RPMI7951 (cell line): Measurements from ENCODE around the gene ZSWIM6. TPM values are rescaled to one million over a fixed set of nuclear protein-coding genes. Genes with fewer than 3 reads are reported as not detected.
"Not testable (repeated sequence)": the region's sequence is repeated elsewhere in the genome, so short reads cannot be mapped to it uniquely, and the experiment has no call there.

ENCODE experiments used
- DNase-seq: peaks from one replicate; pipeline ENCODE4 v3.0.0-alpha.2; 2012; ENCODE audit warnings: low read depth
- total RNA-seq: library from RNA; depleted of rRNA; stranded (reverse); fragments of >200 nt; shearing (Covaris generic); gene quantifications from 2 replicates; pipeline ENCODE4 v1.2.3, GENCODE V29; 2014

ZSWIM6 gene
- total RNA-seq, 1 experiment from 2014 or later = 5.0 TPM

GRCh38 chr5:61407706-61408270, 75.7 kb downstream of the ZSWIM6 start:
- DNase-seq = no peak

- peak; percentile 98 for DNase-seq
Measured at GRCh38 chr5:61408476-61409168, 76.6 kb downstream of the ZSWIM6 start.

DNA sequence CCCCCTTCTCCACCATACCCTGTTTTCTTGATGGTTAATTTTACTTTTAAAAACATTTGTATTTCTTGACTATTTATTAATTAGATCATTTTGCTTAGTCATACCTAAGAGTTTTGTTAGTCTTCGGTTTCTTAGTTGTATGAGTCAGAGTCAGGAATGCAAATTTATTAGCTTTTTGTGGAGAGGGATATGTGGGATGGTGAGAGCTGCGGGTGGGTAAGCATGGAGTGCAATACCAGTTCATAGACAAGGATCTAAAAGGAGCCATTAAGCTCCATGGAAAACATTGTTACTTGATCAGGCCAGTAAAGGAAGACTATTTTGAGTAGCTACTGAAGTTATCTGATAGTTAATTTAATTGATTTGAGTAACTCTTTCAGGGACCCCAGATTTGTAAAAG, 77.5 kb downstream of the ZSWIM6 start:
- DNase-seq = peak; percentile 87

- no peak for DNase-seq
Measured at GRCh38 chr5:61410811-61411210, 78.8 kb downstream of the ZSWIM6 start.

- no peak for DNase-seq
Measured at GRCh38 chr5:61412361-61412760, 80.3 kb downstream of the ZSWIM6 start.

DNA sequence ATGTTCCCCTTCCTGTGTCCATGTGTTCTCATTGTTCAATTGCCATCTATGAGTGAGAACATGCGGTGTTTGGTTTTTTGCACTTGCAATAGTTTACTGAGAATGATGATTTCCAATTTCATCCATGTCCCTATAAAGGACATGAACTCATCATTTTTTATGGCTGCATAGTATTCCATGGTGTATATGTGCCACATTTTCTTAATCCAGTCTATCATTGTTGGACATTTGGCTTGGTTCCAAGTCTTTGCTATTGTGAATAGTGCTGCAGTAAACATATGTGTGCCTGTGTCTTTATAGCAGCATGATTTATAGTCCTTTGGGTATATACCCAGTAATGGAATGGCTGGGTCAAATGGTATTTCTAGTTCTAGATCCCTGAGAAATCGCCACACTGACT, 81.1 kb downstream of the ZSWIM6 start:
- DNase-seq = not testable (repeated sequence)

DNA sequence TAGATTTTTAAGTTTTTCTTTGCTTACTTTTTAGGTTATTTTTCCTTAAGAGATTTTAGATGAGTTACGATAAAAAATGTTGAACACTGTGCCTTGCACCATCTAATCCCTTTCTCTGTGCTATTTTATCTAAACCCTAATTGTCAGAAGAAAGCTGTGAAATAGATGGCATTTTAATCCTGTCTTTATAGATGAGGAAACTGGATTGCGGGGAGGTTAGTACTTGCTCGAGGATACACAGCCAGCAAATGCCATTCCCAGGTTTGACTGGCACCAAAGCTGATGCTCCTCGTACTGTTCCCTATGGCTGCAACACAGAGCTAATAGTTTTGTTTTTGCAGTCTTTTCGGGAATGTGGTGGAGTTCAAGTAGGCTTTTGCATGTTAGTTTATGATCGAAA, 82.7 kb downstream of the ZSWIM6 start:
- DNase-seq = no peak

DNA sequence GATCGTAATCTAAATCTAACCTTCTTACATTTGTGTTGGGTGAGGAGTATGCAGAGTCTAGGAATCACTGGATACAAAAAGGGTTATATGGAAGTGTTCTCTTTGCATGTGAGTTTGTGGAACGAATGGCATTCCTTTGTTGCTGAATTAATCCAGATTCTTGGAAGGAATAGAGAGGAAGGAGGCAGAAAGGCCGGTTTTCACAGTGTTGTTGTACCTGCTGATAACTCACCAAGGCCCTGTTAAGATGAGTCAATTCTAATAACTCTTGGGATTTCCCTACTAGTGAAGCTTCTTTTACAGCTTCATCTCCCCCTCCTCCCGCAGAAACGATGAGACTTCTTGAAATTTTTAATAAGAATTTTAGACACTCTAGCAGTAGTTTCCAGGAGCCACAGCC, 84.0 kb downstream of the ZSWIM6 start:
- DNase-seq = no peak

GRCh38 chr5:61416420-61416819, 84.4 kb downstream of the ZSWIM6 start:
- DNase-seq = no peak

GRCh38 chr5:61417340-61417739, 85.3 kb downstream of the ZSWIM6 start:
- DNase-seq = no peak

- no peak for DNase-seq
Measured at GRCh38 chr5:61417851-61418250, 85.8 kb downstream of the ZSWIM6 start.

DNA sequence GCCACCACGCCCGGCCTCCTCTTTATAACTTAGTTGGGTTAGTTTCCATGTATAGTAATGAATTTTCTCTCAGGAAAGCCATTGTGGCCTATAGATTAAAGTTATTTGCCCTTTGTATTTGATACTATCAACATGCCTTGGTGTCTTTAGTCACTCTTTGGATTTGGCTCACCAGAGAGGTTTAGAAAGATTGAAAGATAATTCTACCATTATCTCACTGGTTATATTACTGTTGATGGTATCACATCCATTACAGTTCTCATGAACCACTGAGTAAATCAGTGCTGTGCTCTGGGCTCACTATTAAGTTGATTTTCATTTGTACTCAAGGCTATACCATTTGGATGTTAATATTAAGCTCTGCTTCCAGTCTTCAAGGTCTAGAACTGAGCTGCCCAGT, 87.0 kb downstream of the ZSWIM6 start:
- DNase-seq = no peak

DNA sequence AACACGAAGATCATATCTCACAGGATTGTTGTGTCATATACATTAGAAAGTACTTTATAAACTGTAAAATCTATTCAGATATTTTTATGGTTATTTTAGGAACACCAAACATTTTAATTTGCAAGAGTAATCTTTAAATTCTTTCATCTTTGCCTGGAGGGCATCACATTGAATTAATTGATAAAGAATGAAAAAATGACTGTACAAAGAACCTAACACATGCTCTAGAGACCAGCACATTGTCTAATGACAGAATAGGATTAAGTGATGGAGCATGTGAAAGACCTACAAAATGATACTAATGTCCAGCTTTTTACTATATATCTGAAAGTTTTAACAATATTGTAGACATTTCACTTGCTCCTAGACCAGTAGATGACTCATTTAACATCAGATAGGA, 88.0 kb downstream of the ZSWIM6 start:
- DNase-seq = no peak

DNA sequence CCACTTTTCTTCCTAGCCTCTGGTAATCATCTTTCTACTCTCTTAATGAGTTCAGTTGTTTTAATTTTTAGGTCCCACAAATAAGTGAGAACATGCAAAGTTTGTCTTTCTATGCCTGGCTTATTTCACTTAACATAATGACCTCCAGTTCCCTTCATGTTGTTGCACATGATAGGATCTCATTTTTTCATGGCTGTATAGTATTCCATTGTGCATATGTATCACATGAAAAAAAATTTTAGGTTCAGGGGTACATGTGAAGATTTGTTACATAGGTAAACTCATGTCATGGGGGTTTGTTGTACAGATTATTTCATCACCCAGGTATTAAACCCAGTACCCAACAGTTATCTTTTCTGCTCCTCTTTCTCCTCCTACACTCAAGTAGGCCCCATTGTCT, 89.2 kb downstream of the ZSWIM6 start:
- not testable (repeated sequence) for DNase-seq

DNA sequence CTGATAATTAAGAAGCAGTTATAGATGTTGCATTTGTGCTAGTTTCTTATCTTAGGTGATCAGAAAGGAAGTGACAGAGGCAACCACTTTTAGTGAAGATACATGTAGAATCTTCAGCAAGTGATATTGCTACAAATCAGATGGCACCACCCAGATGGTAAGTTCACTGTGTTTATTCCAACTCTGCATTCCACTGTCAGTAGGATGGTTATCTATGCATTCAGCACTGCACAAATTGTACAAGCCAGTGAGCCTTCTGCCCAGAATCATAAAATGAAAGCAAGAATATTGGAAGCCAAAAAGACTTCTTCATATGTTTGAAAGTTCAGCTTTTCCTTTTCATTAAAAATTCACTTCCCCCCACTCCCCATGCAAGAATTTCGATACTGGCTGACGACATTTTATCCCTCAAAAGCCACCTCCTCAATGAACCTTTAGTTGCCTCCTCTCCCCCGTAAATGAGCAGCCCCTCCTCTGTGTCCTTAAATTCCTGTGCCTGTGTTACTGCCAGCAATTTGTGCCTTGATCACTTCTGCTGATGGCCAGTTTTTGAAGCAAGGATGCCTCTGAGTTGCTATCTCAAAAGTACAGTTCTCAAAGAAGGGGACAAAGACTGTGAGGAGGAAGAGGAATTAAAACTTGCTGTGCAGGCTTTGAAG, 91.6 kb downstream of the ZSWIM6 start:
- no peak for DNase-seq

DNA sequence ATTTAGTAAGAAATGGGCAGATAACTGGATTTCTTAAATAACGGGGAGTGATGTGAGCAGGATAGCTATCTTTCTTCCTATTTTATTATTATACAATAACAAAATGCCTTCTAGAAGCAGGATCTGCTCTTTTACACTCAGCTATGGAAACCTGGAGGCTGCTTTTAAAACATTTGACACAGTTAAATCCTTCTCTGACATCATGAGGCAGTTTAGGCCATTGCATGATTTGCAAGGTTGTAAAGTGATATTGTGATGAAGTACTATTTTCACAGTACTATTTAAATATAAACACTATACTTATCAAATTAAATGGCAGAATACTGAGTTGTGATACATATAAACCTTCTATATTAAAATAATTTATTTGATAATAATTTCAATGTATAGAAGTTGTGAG, 93.9 kb downstream of the ZSWIM6 start:
- no peak for DNase-seq

- DNase-seq = no peak
Measured at GRCh38 chr5:61429906-61430305, 97.8 kb downstream of the ZSWIM6 start.

GRCh38 chr5:61431923-61432620, 100.0 kb downstream of the ZSWIM6 start:
- DNase-seq = peak; percentile 23

DNA sequence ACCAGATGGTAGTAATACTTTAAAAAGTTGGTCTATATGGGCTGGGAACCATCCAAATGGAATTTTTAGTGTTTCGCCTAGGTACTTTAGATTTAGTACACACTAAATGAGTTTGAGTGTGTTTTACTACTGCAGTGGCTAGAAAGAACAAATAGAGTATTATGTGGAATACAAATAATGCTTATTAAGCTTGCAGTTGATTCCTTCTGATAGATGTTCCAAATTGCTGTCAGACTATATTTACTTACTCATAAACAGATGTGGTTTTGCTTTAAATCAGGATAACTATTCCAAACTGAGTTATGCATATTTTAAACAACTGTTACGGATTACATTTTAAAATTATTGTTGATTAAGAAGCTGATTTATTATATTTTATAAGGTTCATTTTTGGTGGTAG, 103.3 kb downstream of the ZSWIM6 start:
- DNase-seq = no peak

DNA sequence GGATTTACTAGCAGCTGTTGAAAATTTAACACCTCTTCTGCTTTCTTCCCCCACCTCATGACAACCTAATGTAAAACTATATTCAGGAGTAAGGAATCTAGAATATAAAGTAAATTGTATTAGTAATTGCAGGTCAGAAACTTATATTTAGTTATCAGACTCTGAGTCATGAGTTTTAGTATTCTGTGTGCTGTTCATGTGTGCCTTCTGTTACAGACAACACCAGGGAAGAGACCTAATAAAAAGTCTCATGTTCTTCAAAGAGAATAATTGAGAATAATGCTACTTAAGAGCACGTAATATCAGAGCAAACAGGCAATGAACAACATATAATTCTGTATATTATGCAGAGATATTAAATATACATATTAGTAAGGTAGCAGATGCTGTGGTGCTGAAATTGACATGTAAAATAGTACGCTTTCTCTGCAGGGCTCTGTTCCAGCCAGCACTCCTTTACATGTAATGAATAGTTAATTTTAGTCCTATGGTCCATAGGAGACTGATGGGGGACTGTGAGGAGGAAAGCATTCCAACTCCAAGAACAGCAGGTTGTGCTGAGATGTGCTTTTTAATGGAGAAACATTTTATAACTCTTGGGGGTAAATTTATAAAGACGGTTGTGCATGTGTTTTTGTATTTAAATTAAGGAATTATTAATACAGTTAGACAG, 106.4 kb downstream of the ZSWIM6 start:
- no peak for DNase-seq

GRCh38 chr5:61440086-61440485, 108.0 kb downstream of the ZSWIM6 start:
- no peak for DNase-seq

GRCh38 chr5:61440596-61440995, 108.5 kb downstream of the ZSWIM6 start:
- DNase-seq = no peak
